Sigmoid colon (tissue), 7 donors: ENCODE measurements around the gene AMMECR1. TPM values are rescaled to one million over a fixed set of nuclear protein-coding genes. Genes with fewer than 3 reads are reported as not detected.
"Not testable (repeated sequence)": the region's sequence is repeated elsewhere in the genome, so short reads cannot be mapped to it uniquely, and the experiment has no call there.

Experiments
- DNase-seq: peaks from one replicate; pipeline ENCODE4 v3.0.0-alpha.2; 2019
- H3K27ac ChIP-seq, 4 donors: fragments of 200-600 bp; sonication (generic); one replicate each; pipeline ENCODE4 v1.5.1; 2016 to 2019; ENCODE audit warnings: mild to moderate bottlenecking in 1 of 4
- H3K27me3 ChIP-seq, 3 donors: fragments of 200-600 bp; sonication (generic); one replicate each; pipeline ENCODE4 v1.5.1; 2019; ENCODE audit warnings: mild to moderate bottlenecking in 1 of 3
- H3K36me3 ChIP-seq, 4 donors: fragments of 200-600 bp; sonication (generic); one replicate each; pipeline ENCODE4 v1.5.1; 2016 to 2019
- H3K4me1 ChIP-seq, 4 donors: fragments of 200-600 bp; sonication (generic); one replicate each; pipeline ENCODE4 v1.5.1; 2017 to 2019
- H3K4me3 ChIP-seq, 4 donors: fragments of 200-600 bp; sonication (generic); one replicate each; pipeline ENCODE4 v1.5.1; 2017 to 2019; ENCODE audit warnings: mild to moderate bottlenecking in 2 of 4, moderate library complexity in 1 of 4
- H3K9me3 ChIP-seq, 4 donors: fragments of 200-600 bp in 3 of 4; sonication (generic) in 3 of 4; one replicate each; pipeline versions ENCODE4 v1.5.1 to v1.6.1; 2013 to 2019
- EP300 ChIP-seq, 4 donors: sonication (generic); formaldehyde crosslinking; IDR thresholded peaks; one replicate each; pipeline ENCODE4 v1.6.1; 2017; ENCODE audit warnings: antibody characterized with exemption in 4 of 4
- POLR2A ChIP-seq, 2 donors: fragments of 450-650 bp; IDR thresholded peaks; one replicate each; pipeline ENCODE4 v1.6.1; 2016; ENCODE audit warnings: antibody characterized with exemption in 2 of 2, mild to moderate bottlenecking in 2 of 2, moderate library complexity in 2 of 2
- POLR2AphosphoS5 ChIP-seq, 4 donors: sonication (generic); formaldehyde crosslinking; IDR thresholded peaks; one replicate each; pipeline ENCODE4 v1.6.1; 2017; ENCODE audit warnings: antibody characterized with exemption in 4 of 4
- WGBS, 2 donors: extraction: QIAGEN DNeasy Blood & Tissue Kit; methylation state at CpG; one replicate each; pipeline ENCODE4 v1.1.7; 2013; 5-methylcytosine and 5-hydroxymethylcytosine counted together
- intact Hi-C: fragments of 100-400 bp; cut with DNase I; formaldehyde crosslinking; loops from one replicate; pipeline ENCODE4 v1.15.1; 2023
- polyA plus RNA-seq, 3 donors: library from polyadenylated mRNA; stranded (reverse); fragments of 200-250 nt; gene quantifications; one replicate each; pipeline ENCODE4 v1.2.3, GENCODE V29; 2013
- total RNA-seq, 4 donors: library from RNA; depleted of rRNA; stranded (reverse); fragments of >200 nt; gene quantifications; one replicate each; pipeline ENCODE4 v1.1.0, GENCODE V29; 2016
- TF ChIP-seq, protein P1 (sequence below), 4 experiments: fragments of 450-650 bp in 3 of 4; fragments of 200-600 bp in 1 of 4; IDR thresholded peaks; one replicate each; pipeline ENCODE4 v1.5.1; 2016 to 2019; ENCODE audit warnings: antibody characterized with exemption in 4 of 4, mild to moderate bottlenecking in 3 of 4, moderate library complexity in 2 of 4
- donor health status: healthy with polysubstance abuse.
- donor health status: Bipolar disorder and iron deficiency.
- donor health status: healthy.

The AMMECR1 gene
- total and polyA plus RNA-seq, 7 donors, result 1.5 to 8.1 (median 3.2) TPM

DNA sequence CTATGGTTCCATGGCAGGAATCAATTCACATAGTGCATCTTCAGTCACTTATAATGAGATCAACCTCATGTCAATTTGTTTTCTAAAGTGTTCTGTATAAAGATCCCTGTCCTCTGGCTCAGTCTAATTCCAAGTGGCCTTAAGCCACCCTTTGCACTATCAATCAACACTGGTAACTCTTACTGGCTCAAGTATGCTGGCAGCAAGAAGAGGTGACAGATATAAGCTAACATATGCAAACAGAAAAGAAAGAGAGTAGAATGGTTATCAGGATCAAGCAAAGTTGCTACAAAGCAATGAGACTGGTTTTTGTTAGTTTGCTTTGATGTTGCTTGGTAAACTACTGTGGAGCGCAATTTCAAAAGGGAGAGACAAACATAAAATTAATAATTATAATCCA lies 67.0 kb downstream of the AMMECR1 start:
- intact Hi-C loops, result no loop called here
- Histone ChIP-seq H3K4me3 (no peak overlapping the region), H3K4me1 (no peaks in the 10 kb centered on the region), H3K27me3 (no peaks in the 10 kb centered on the region), H3K36me3 (no peaks in the 10 kb centered on the region), H3K9me3 (no peaks in the 10 kb centered on the region), H3K27ac (no peak overlapping the region)
- no peak for DNase-seq
- TF ChIP-seq POLR2A (IDR thresholded peaks at IDR 0.05) (no peak), EP300 (IDR thresholded peaks at IDR 0.05) (no peak), POLR2AphosphoS5 (IDR thresholded peaks at IDR 0.05) (no peak)
- TF ChIP-seq, protein P1, sequence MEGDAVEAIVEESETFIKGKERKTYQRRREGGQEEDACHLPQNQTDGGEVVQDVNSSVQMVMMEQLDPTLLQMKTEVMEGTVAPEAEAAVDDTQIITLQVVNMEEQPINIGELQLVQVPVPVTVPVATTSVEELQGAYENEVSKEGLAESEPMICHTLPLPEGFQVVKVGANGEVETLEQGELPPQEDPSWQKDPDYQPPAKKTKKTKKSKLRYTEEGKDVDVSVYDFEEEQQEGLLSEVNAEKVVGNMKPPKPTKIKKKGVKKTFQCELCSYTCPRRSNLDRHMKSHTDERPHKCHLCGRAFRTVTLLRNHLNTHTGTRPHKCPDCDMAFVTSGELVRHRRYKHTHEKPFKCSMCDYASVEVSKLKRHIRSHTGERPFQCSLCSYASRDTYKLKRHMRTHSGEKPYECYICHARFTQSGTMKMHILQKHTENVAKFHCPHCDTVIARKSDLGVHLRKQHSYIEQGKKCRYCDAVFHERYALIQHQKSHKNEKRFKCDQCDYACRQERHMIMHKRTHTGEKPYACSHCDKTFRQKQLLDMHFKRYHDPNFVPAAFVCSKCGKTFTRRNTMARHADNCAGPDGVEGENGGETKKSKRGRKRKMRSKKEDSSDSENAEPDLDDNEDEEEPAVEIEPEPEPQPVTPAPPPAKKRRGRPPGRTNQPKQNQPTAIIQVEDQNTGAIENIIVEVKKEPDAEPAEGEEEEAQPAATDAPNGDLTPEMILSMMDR (IDR thresholded peaks at IDR 0.05), result no peak
- 97% methylated on average over 1 of the region's 1 CpG for WGBS, 2 donors

GRCh38 chrX:110248578-110248977 lies 69.3 kb downstream of the AMMECR1 start:
- Histone ChIP-seq H3K36me3 (no peaks in the 10 kb centered on the region), H3K9me3 (no peaks in the 10 kb centered on the region), H3K4me1 (no peaks in the 10 kb centered on the region), H3K4me3 (no peak overlapping the region), H3K27me3 (no peaks in the 10 kb centered on the region), H3K27ac (no peak overlapping the region)
- intact Hi-C loops, result no loop called here
- DNase-seq, result no peak
- 71 to 80% methylated on average over 1 of the region's 1 CpG for WGBS, 2 donors
- no peak for TF ChIP-seq POLR2A (IDR thresholded peaks at IDR 0.05)
- TF ChIP-seq POLR2AphosphoS5 (IDR thresholded peaks at IDR 0.05), result no peak
- TF ChIP-seq, protein P1 (IDR thresholded peaks at IDR 0.05), result no peak
- TF ChIP-seq EP300 (IDR thresholded peaks at IDR 0.05), result no peak

DNA sequence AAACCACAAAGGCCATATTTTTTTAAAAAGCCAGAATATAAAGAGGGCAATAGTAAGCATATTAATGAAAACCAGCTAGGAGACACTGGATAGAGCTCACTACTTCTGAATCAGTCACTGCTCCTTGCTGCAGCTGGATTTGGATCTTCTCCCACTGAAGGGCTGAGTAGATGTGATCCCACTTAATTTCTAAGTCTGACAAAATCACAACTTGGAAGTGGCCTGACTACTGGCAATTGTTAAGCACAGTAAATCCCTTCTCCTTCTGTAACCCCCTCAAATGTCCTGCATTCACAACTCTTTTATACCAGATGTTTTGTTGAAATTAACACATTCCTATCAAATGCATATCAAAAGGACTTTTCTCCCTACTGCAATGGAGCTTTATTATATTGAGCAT lies 72.9 kb downstream of the AMMECR1 start:
- Histone ChIP-seq H3K36me3 (no peaks in the 10 kb centered on the region), H3K27me3 (no peaks in the 10 kb centered on the region), H3K27ac (no peak overlapping the region), H3K4me3 (no peak overlapping the region), H3K4me1 (no peaks in the 10 kb centered on the region), H3K9me3 (no peaks in the 10 kb centered on the region)
- no peak for DNase-seq
- no peak for TF ChIP-seq EP300 (IDR thresholded peaks at IDR 0.05)
- TF ChIP-seq, protein P1 (IDR thresholded peaks at IDR 0.05), result no peak
- TF ChIP-seq POLR2AphosphoS5 (IDR thresholded peaks at IDR 0.05), result no peak
- no peak for TF ChIP-seq POLR2A (IDR thresholded peaks at IDR 0.05)
- intact Hi-C loops, result no loop called here

GRCh38 chrX:110242371-110242770 lies 75.5 kb downstream of the AMMECR1 start:
- TF ChIP-seq, protein P1 (IDR thresholded peaks at IDR 0.05), result no peak
- no peak for DNase-seq
- no peaks in the 10 kb centered on the region for H3K4me1 ChIP-seq
- intact Hi-C loops, result no loop called here
- H3K36me3 ChIP-seq, result no peaks in the 10 kb centered on the region
- no peak overlapping the region for H3K27ac ChIP-seq
- no peaks in the 10 kb centered on the region for H3K9me3 ChIP-seq
- no peaks in the 10 kb centered on the region for H3K27me3 ChIP-seq
- H3K4me3 ChIP-seq, result no peak overlapping the region
- WGBS, 2 donors, result 85 to 96% methylated on average over 1 of the region's 1 CpG

DNA sequence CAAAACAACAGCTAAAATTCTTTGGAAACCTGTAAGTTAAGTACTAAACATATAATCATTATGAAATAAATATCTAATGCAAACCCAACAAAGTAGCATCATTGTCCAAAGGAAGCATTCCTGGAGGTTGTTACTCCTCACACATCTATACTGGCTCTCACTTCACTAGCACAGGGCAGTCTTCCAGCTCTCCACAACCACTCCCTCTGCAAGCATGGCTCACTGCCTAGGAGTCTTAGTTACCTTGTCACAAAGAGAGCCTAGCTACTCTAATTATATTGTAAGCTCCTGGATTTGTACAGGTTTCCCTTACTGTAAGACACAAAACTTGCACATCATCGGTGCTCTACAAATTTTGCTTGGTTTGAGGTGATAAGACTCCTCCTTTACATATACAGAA lies 76.1 kb downstream of the AMMECR1 start:
- Histone ChIP-seq H3K4me1 (no peaks in the 10 kb centered on the region), H3K4me3 (no peak overlapping the region), H3K36me3 (no peaks in the 10 kb centered on the region), H3K27ac (no peak overlapping the region), H3K9me3 (no peaks in the 10 kb centered on the region), H3K27me3 (no peaks in the 10 kb centered on the region)
- 15 to 67% methylated on average over 1 of the region's 1 CpG for WGBS, 2 donors
- TF ChIP-seq, protein P1 (IDR thresholded peaks at IDR 0.05), result no peak
- TF ChIP-seq POLR2AphosphoS5 (IDR thresholded peaks at IDR 0.05) (no peak), POLR2A (IDR thresholded peaks at IDR 0.05) (no peak), EP300 (IDR thresholded peaks at IDR 0.05) (no peak)
- intact Hi-C loops, result no loop called here
- DNase-seq, result no peak

- H3K27me3 ChIP-seq, DNase-seq, H3K36me3 ChIP-seq, H3K4me3 ChIP-seq, intact Hi-C loops, H3K9me3 ChIP-seq, H3K4me1 ChIP-seq, H3K27ac ChIP-seq: not testable (repeated sequence)
- 58 to 62% methylated on average over 5 of the region's 5 CpGs for WGBS, 2 donors
Measured at GRCh38 chrX:110238259-110238658, 79.6 kb downstream of the AMMECR1 start.

DNA sequence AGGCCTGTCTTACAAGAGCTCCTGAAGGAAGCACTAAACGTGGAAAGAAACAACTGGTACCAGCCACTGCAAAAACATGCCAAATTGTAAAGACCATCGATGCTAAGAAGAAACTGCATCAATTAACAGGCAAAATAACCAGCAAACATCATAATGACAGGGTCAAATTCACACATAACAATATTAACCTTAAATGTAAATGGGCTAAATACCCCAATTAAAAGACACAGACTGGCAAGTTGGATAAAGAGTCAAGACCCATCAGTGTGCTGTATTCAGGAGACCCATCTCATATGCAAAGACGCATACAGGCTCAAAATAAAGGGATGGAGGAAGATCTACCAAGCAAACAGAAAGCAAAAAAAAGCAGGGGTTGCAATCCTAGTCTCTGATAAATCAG lies 86.4 kb downstream of the AMMECR1 start:
- DNase-seq, H3K4me3 ChIP-seq, H3K27ac ChIP-seq, H3K27me3 ChIP-seq, H3K9me3 ChIP-seq, H3K36me3 ChIP-seq, intact Hi-C loops, H3K4me1 ChIP-seq: not testable (repeated sequence)
- 98% methylated on average over 3 of the region's 3 CpGs for WGBS, 2 donors
